Mesenteric fat pad (tissue), 1 donor: Measurements from ENCODE around the gene GKN2. TPM values are rescaled to one million over a fixed set of nuclear protein-coding genes. Genes with fewer than 3 reads are reported as not detected.
"Not testable (repeated sequence)": the region's sequence is repeated elsewhere in the genome, so short reads cannot be mapped to it uniquely, and the experiment has no call there.

Source experiments
- DNase-seq: peaks from one replicate; pipeline ENCODE4 v3.0.0-alpha.2; 2020; ENCODE audit warnings: low spot score
- total RNA-seq: library from RNA; stranded (reverse); fragmentation: NEBNext Ultra II Directional; extraction: Animal tissue kit (Norgen Biotek cat#: 25700); gene quantifications from one replicate; pipeline ENCODE4 v1.2.1, GENCODE V29; 2021
- donor health status: DM: yes; HTN: yes; CAD: no.

The GKN2 gene
- total RNA-seq, 1 donor from 2014 or later: not detected

DNA sequence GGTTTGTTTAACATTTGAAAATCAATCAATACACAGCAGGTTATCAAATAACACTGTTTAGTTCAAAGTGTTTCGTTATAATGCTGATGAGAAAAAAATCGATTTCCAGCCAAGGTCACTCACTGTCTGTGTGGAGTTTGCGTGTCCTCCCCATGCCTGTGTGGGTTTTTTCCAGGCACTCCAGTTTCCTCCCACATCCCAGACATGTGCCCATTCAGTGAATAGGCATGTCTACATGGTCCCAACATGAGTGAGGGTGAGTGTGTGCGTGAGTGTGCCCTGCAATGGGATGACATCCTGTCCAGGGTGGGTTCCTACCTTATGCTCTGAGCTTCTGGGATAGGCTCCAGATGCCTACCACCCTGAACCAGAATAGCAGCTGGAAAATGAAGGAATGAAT, 8.7 kb upstream of the GKN2 start:
- no peak for DNase-seq

DNA sequence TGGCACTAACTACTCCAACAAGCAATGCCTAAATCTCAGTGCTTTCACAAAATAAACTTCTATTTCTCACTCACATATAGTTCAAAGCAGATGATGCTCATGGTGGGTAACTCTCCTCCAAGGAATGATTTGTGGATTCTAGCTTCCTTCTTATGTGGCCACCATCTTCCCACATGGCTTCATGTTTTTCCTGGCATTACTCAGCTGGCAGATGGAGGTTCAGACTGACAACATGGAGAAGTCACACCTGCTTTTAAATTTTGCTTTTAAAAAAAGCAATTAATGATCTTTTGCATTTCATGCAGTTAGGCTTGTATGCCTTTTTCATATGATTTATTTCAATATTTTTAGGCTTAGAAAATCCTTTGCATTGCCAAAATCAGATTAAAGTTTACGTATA, 6.3 kb upstream of the GKN2 start:
- no peak for DNase-seq

DNA sequence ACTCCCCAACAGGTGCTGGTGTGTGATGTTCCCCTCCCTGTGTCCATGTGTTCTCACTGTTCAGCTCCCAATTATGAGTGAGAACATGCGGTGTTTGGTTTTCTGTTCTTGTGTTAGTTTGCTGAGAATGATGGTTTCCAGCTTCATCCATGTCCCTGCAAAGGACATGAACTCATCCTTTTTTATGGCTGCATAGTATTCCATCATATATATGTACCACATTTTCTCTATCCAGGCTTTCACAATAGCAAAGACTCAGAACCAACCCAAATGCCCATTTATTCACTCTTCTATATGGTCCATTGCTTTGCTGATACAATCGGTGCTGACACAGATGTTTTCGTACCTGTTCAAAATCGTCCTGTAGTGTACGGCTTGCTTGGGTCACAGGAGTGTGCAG, 2.7 kb upstream of the GKN2 start:
- not testable (repeated sequence) for DNase-seq

DNA sequence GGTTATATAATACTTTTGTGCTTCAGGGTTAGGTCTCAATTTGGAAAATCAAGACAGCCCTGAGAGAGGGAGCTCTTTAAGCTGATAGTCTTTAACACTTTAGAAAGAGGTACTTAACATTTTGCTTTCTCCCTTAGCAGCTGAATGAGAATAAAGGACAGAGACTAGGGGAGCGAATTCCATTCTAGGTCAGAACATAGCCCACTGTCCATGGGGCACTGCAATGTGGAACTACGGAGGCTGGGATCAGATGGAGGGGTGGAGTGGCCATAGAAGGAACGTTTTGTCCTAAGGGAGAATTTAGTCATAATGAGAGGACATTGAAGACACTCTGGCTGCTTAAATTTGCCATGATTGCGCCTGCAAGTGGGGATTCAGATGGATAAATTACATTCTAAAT, 794 bp downstream of the GKN2 start:
- DNase-seq: no peak

DNA sequence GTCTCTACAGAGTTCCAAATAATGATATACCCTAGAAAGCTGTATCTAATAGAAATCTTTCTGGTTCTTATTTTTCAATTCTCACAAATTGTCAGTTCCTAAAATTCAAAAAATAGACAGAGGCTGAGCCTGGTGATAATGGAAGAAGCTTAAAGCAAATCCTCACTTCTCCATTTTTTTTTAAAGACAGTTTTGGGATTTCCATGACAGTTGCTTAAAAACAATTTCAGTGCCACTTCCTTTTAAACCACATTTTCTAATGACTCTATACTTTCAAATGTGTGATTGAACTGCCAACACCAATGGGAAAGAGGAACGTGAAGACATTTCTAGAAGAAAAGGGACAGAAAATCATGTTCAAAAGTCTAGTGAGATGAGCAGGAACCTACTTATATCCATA, 4.0 kb downstream of the GKN2 start:
- no peak for DNase-seq

DNA sequence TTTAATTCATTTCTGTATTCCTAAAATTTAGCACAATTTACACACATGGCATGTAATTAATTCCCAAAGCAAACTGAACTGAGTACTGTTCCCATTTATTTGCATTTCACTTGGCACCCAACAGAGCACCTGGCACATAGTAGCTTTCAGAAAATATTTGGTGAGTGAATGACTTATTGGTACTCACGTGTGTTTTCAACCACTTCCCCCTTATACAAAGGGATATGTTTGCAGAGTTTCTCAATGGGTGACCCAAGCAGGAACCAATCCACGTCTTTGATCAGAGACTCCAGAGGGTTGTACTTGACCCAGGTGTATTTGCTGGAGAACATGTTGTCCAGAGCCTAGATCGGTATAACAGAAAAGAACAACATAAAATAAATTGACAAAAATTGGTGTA, 6.6 kb downstream of the GKN2 start:
- DNase-seq: no peak

DNA sequence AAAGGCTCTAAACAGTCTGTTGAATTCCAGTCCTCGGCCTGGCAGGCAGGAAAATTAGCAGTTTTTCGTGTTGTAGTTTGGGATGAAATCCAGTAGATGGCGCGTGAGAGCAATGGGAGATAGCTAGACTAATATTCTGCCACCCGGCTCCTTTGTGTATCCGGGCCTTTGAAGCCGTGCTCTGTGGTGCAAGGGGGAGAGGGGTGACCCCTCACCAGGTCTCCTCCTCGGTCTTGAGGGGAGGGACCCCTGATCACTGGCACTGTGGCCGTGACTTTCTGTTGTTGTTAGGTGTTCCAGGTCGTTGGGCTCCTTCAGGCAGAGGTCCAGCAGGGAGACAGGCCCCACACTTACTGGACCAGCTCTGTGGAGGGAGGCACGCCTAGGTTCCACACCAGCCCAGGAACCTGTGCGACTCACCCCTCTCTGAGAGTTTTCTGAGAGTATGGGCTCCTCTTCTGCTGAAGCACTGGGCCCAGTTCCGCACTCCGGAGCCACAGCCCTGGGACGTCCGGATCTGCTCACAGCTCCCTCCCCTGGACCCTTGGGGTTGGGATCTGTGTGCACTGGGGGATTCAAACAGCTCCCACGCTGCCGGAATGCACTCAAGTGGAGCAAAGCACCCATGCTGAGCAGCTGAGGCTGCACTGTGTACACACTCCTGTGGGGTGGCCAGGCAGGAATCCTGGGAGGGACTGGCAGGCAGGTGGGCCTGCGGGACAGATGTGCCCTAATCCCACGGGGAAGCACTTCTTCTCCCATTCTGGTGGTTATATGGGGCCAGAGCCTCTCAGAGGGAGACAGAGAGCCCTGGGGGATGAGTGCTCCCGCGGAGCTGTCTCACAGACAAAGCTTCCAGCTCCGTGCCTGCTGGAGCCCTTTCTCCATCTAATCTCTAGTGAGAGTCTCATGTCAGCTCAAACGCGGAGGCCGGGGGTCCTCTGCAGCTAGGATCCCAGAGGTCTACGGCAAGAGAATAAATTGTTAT, 8.8 kb downstream of the GKN2 start:
- no peak for DNase-seq

DNA sequence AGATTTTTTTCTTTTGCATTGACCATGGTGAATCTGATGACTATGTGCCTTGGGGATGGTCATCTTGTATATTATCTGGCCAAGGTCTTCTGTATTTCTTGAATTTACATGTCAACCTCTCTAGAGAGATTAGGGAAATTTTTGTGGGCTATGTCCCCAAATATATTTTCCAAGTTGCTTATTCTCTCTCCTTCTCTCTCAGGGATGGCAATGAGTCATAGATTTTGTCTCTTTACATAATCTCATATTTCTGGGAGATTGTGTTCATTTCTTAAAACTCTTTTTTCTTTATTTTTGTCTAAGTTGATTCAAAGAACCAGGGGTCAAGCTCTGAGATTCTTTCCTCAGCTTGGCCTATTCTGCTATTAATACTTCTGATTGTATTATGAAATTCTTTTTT, 9.9 kb downstream of the GKN2 start:
- no peak for DNase-seq

DNA sequence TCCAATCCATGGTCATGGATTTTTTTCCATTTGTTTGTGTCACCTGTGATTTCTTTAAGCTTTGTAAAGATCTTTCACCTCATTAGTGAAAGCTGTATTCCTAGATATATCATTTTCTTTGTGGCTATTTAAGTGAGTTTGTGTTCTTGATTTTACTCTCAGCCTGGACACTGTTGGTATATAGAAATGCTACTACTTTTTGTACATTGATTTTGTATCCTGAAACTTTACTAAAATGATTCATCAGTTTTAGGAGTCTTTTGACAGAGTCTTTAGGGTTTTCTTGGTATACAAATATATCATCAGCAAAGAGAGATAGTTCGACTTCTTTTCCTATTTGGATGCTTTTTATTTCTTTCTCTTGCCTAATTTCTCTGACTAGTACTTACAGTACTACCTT, 12.3 kb downstream of the GKN2 start:
- DNase-seq: no peak

DNA sequence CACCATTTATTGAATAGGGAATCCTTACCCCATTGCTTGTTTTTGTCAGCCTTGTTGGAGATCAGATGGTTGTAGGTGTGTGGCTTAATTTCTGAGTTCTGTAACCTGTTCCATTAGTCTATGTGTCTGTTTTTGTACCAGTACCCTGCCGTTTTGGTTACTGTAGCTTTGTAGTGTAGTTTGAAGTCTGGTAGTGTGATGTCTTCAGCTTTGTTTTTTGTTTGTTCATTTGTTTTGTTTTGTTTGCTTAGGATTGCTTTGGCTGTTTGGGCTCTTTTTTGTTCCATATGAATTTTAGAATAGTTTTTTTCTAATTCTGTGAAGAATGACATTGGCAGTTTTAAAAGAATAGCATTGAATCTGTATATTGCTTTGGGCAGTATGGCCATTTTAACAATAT, 12.7 kb downstream of the GKN2 start:
- no peak for DNase-seq

DNA sequence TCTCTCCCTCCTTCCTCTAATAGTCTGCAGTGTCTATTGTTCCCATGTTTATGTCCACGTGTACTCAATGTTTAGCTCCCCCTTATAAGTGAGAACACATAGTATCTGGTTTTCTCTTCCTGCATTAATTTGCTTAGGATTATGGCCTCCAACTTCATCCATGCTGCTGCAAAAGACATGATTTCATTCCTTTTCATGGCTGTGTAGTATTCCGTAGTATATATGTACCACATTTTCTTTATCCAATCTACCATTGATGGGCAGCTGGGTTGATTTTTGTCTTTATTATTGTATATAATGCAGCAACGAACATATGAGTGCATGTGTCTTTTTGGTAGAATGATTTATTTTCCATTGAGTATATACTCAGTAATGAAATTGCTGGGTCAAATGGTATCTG, 13.8 kb downstream of the GKN2 start:
- DNase-seq: no peak

DNA sequence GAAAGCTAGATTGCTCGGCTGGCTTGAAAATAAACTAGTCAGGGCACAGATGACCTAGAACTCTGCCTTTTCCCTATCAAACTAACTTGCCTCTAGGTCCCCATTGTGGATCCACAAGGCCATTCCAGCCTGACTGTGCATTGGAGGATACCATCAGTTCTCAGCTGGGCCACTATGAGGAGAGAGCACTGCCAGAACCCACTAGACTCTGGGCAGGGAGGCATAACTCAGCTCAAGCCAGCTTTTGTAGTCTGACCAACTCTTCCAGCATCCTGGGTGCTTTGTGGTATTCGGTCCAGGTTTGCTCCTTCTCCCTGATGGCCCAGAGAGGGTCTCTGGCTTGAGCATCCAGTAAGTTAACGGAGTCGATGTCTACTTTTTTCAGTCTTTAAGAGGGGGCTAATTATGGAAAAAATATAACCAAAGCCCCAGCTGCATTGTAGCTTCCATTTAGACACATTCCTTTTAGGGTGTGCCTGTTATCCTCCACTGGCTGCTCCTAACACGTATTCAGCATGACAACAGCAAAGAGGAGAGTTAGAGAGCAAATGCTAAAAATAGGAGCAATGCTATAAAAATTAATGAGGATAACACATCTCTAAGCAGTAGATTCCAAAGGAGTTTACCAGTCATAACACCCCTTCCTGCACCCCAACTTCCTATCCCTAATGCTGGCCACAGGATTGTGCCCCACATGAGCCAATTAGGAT, 15.2 kb downstream of the GKN2 start:
- no peak for DNase-seq

DNA sequence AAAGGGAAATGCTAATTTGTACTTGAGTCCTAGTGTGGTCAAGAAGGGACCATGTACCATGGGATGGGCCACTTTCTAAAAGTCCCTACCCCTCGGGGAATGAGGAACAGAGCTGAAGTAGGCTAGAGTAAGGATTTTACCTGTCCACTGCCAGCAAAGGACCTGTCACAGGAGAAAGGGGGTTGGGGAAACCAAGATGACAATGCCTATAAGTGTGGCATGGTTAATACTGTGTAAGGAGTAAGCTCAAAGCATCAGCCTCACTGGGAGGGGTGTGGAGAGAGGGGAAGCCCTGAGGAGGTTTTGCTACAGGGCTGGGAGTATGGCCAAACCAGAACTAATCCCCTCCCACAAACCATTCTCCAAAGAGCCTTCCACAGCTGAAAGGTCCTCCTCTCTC, 15.8 kb downstream of the GKN2 start:
- no peak for DNase-seq

DNA sequence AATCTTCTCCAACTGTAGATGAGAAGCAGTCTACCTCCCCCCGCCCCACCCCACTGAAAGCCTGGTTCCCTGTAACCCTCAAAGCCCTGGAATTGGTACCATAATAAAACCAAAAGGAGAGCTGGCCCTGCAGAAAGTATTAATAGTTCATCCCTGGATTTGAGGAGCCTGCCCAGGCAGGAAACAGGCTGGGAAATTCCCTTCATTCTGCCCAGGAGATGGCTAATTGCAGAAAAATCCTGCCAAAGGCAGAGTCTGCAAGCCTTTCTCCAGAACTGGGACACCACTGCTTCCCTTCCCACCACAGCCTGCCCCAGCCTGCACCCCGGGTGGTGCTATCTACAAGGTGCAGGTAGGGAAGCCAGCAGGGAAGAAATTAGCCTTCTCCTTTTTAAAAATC, 16.3 kb downstream of the GKN2 start:
- DNase-seq: no peak

DNA sequence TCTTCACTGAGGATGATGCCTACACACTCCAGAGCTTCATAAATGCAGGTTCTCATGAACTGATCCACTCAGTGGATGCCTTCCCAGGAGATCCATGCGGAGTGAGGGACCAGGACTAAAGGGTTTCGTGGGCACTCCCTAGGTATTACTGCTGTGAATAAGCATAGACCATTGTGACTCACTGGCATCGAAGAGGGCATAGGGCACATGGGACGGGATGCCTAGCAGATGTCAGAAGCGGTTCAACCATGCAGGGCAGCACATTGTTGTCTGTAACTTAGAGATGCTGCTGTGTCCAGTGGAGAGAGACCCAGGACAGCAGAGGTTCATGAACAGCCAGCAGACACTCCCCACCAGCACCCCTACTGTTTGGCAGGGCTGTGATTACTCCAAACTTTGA, 17.2 kb downstream of the GKN2 start:
- DNase-seq: no peak

DNA sequence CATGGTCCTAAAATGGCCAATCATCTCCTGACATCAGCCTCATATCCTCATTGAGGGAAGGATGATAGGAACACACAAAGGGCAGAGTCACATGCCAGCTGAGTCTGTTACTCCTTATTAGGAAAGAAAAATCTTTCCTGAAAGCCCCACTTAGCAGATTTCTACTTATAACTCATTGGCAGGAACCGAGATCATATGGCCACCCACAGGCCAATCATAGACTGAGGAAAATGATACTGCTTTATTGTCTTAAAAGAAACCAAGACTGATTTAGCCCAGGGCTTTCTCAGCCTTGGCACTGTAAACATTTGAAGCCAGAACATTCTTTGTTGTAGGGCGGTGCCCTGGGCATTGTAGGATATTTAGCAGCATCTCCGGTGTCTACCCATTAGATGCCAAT, 18.7 kb downstream of the GKN2 start:
- no peak for DNase-seq

DNA sequence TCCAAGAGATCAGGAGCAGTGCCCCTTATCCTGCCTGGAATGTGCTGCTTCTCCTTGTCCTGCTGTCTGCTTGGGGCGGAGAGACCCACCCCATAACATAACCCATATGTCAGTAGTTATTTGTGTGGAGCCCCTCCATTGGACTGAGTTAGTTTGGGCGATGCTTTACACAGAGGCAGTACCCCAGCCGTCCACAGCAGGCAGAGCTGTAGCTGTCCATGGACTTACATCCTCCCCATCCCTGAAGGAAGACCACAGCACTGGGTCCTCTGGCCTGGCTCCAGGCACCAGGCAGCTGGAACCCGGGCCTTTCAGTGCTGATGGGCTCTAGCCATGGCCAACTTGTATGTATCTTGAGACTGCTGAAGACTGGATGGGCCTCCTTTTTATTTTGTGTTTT, 20.3 kb downstream of the GKN2 start:
- DNase-seq: no peak

DNA sequence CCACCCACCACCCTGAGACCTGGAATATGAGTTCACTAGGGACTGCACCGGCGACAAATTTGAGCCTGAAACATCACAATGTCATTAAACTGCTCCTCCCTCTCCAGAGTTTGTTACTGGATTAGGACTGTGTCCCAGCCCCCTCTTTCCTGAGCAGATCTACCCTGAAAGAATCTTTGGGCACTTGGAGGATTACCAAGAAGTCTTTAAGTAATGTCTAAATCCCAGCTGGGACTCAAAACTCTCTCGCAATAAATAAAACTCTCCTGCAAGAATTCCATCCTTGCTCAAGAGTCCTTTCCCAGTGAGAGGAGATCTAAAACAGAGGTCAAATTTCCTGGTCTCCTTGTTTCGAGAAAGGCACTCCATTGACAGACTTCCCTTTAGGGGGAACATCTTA, 20.9 kb downstream of the GKN2 start:
- no peak for DNase-seq

DNA sequence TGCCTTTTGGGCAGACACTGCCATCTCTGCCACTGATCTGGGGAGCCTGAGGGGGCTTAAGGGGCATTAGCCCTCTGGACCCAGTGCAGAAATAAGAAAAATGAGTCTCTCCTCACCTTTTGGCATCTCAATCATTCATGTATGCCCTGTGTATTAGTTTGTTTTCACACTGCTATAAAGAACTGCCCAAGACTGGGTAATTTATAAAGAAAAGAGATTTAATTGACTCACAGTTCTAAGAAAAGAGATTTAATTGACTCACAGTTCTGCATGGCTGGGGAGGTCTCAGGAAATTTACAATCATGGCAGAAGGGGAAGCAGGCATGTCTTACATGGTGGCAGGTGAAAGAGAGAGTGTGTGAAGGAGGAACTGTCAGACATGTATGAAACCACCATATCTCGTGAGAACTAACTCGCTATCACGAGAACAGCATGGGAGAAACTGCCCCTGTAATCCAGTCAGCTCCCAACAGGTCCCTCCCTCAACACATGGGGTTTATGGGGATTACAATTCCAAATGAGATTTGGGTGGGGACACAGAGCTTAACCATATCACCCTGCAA, 21.5 kb downstream of the GKN2 start:
- no peak for DNase-seq

DNA sequence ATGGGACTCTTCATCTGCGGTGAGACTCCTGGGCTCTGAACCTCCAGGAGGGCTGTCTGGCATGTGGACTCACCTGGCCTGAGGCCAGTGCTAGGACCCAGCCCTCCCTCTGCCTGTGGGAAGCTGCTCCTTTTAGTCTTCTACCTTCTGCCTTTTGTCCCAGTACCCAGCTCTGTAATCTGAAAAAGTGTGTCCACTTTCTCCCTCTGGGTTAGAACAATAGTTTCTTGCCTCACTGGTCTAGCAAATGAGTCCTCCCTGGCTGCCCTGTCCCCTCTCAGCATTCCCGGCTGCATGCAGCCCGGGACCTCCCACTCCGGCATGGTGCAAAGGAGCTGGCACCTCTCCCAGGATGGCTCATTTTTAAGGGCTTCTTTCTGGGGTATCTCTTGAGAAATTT, 25.9 kb downstream of the GKN2 start:
- DNase-seq: no peak

DNA sequence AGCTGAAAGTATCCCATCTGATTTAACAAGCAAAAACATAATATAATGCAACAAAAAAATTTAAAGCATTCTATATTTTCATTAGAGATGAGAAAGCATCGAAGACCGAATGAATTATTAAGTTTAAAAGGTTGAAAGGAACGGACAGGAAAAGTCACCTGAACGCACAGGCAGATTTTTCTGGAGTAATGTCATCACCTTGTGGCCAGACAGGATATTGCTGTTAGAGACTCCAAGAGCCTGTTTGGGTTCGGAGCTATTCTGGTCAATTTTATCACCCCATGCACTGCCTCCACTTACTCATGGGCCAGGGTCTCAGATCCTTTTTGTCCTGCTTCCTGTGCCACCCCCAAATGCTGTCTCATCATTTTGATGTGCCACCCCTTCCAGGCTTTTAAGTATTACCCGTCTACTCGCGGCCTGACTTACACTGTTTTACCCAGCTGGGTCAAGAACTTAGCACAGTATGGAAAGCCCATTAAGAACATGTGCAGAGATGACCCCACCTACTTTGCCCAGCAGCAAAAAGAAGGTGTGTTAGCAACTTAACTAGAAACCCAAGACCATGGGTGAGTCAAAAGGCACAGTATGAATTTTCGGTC, 27.3 kb downstream of the GKN2 start:
- no peak for DNase-seq

DNA sequence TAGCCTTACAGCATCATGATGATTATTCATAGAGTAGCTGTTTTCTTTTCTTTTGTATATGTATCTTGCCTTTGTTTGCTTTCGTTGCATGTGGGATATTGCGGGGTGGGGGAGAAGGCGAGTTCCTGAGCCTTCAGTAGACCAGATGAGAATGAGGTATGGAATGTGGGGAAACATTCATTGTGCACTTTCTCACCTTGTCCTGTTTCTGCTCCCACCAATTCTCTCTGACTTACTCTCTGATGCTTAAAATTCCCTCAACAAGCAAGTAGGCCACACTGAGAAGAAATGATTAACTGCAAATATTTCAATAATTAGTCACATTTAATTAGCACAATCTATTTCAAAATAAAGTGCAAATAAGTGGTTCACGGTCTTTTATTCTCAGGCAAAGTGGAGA, 31.0 kb downstream of the GKN2 start:
- DNase-seq: no peak
